ENCODE measurements around the gene LHFPL2. TPM values are rescaled to one million over a fixed set of nuclear protein-coding genes. Genes with fewer than 3 reads are reported as not detected.

LHFPL2 gene
- polyA plus RNA-seq, 1 of the 3 experiments (the other 2 are of a cell fraction): 10.4 TPM

DNA sequence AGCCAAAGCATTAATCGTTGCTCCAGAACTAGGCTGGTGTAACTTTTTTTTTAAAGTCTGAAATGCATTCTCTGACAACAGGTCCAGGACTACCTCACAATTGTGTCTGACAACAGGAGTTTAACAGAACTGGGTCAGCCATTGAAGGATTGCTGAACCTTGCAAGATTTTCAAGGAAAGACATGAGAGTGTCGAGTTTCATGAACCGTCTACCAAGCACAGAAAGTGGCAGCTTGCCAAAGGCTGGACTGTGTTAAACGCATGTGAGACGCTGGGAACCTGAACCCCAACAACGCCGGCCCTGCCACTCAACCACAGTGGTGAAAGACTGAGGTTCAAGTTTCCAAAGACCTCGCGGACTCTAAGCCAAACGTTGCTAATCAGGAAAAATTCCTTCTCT, 79.1 kb downstream of the LHFPL2 start:
- Histone ChIP-seq H3K4me3 (ENCODE audit: low read depth in 2 of 2, low read length in 1 of 2) (no peak overlapping the region), H2AFZ (ENCODE audit: low read depth) (no peak overlapping the region), H3K9me3 (peaks cover 7% of the 10 kb centered on the region; the same call in 1 of the 2 replicates), H3K79me2 (ENCODE audit: insufficient read depth) (peaks cover 97% of the 10 kb centered on the region), H3K4me1 (ENCODE audit: control insufficient read depth in 1 of 2, insufficient read depth in 2 of 2, low read depth in 1 of 2, low read length in 1 of 2) (peaks cover 22 to 41% of the 10 kb centered on the region in 2 experiments), H3K27ac (ENCODE audit: low read depth in 2 of 2, low read length in 1 of 2) (peak overlapping the region; percentile 58 to 94), H3K9me2 (no peaks in the 10 kb centered on the region), H3K36me3 (replicated peaks in 1 of 2; ENCODE audit: control insufficient read depth in 1 of 2, insufficient read depth in 2 of 2, low read length in 1 of 2) (peaks cover 2 to 19% of the 10 kb centered on the region in 2 experiments), H3K4me2 (peak overlapping the region; percentile 32; the same call in 1 of the 2 replicates), H3K27me3 (ENCODE audit: insufficient read depth) (no peaks in the 10 kb centered on the region), H3K9ac (no peak overlapping the region), H4K20me1 (ENCODE audit: insufficient read depth) (0 out of 2 replicates have a peak, but pooled peaks cover 4% of the 10 kb centered on the region), H3F3A (replicated peaks; ENCODE audit: insufficient read depth) (peaks cover 27% of the 10 kb centered on the region)
- ChIA-PET POLR2A (no interaction called here), CTCF (interaction anchor here (1.2 to 2.3 kb wide), 2 partner anchors 63 to 102 kb away, joined by 3 to 8 read pairs; no protein-coding TSS in a partner anchor)
- 34% methylated on average over 10 of the region's 10 CpGs for WGBS (ENCODE audit: low lambda C conversion rate)
- TF ChIP-seq, protein P1, sequence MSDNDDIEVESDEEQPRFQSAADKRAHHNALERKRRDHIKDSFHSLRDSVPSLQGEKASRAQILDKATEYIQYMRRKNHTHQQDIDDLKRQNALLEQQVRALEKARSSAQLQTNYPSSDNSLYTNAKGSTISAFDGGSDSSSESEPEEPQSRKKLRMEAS (IDR thresholded peaks at IDR 0.05; ENCODE audit: low read depth): peak; percentile 38; the same call in 1 of the 2 replicates
- no peak for TF ChIP-seq TEAD4 (IDR thresholded peaks at IDR 0.05; ENCODE audit: borderline replicate concordance, insufficient read depth)
- TF ChIP-seq RCOR1 (IDR thresholded peaks at IDR 0.05; ENCODE audit: low read length): no peak
- peak; percentile 59; the same call in 1 of the 2 replicates for TF ChIP-seq TCF12 (IDR thresholded peaks at IDR 0.05)
- TF ChIP-seq, protein P2, sequence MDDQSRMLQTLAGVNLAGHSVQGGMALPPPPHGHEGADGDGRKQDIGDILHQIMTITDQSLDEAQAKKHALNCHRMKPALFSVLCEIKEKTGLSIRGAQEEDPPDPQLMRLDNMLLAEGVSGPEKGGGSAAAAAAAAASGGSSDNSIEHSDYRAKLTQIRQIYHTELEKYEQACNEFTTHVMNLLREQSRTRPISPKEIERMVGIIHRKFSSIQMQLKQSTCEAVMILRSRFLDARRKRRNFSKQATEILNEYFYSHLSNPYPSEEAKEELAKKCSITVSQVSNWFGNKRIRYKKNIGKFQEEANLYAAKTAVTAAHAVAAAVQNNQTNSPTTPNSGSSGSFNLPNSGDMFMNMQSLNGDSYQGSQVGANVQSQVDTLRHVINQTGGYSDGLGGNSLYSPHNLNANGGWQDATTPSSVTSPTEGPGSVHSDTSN (IDR thresholded peaks at IDR 0.05): peak; percentile 76
- no peak for TF ChIP-seq YY1 (IDR thresholded peaks at IDR 0.05; ENCODE audit: low read depth)
- TF ChIP-seq ELF1 (IDR thresholded peaks at IDR 0.05): no peak
- 0 out of 2 replicates have a peak, but pooled peaks have one; percentile 16 for TF ChIP-seq POLR2AphosphoS5 (IDR thresholded peaks at IDR 0.05; ENCODE audit: low read depth, low read length)
- TF ChIP-seq NFIC (IDR thresholded peaks at IDR 0.05; ENCODE audit: borderline replicate concordance): peak; percentile 71
- TF ChIP-seq JUND (IDR thresholded peaks at IDR 0.05): no peak
- DNase-seq: no peak

GRCh38 chr5:78568676-78569075, 79.9 kb downstream of the LHFPL2 start:
- Histone ChIP-seq H3K79me2 (ENCODE audit: insufficient read depth) (peaks cover 97% of the 10 kb centered on the region), H3K4me1 (ENCODE audit: control insufficient read depth in 1 of 2, insufficient read depth in 2 of 2, low read depth in 1 of 2, low read length in 1 of 2) (peaks cover 23 to 41% of the 10 kb centered on the region in 2 experiments), H2AFZ (ENCODE audit: low read depth) (no peak overlapping the region), H3F3A (replicated peaks; ENCODE audit: insufficient read depth) (peaks cover 24% of the 10 kb centered on the region), H3K27me3 (ENCODE audit: insufficient read depth) (no peaks in the 10 kb centered on the region), H3K36me3 (replicated peaks in 1 of 2; ENCODE audit: control insufficient read depth in 1 of 2, insufficient read depth in 2 of 2, low read length in 1 of 2) (peaks cover 9 to 23% of the 10 kb centered on the region in 2 experiments), H3K27ac (ENCODE audit: low read depth in 2 of 2, low read length in 1 of 2) (peak overlapping the region; percentile 58 to 94), H3K4me2 (peak overlapping the region; percentile 32; the same call in 1 of the 2 replicates), H4K20me1 (ENCODE audit: insufficient read depth) (no peaks in the 10 kb centered on the region), H3K9me3 (peaks cover 7% of the 10 kb centered on the region; the same call in 1 of the 2 replicates), H3K4me3 (ENCODE audit: low read depth in 2 of 2, low read length in 1 of 2) (no peak overlapping the region), H3K9me2 (no peaks in the 10 kb centered on the region), H3K9ac (no peak overlapping the region)
- ChIA-PET POLR2A (no interaction called here), CTCF (interaction anchor here (0.8 to 2.3 kb wide), 3 partner anchors 64 to 101 kb away, joined by 3 to 8 read pairs (median 3); no protein-coding TSS in a partner anchor)
- TF ChIP-seq, protein P1 (IDR thresholded peaks at IDR 0.05; ENCODE audit: low read depth): no peak
- no peak for TF ChIP-seq EZH2phosphoT487 (IDR thresholded peaks at IDR 0.05; ENCODE audit: borderline replicate concordance, low read depth)
- no peak for DNase-seq
- whole genome bisulfite sequencing (ENCODE audit: low lambda C conversion rate): 96% methylated on average over 3 of the region's 3 CpGs
